HG02981 (cell line): ENCODE measurements around the gene PCNT.
"Not testable (repeated sequence)": the region's sequence is repeated elsewhere in the genome, so short reads cannot be mapped to it uniquely, and the experiment has no call there.

Source experiments
- ATAC-seq: cut with Tn5 transposase; IDR thresholded peaks from one replicate; pipeline ENCODE4 v1.9.1; 2021; ENCODE audit warnings: mild to moderate bottlenecking, moderate library complexity; ENCODE audit not compliant: unreplicated experiment

The PCNT gene

DNA sequence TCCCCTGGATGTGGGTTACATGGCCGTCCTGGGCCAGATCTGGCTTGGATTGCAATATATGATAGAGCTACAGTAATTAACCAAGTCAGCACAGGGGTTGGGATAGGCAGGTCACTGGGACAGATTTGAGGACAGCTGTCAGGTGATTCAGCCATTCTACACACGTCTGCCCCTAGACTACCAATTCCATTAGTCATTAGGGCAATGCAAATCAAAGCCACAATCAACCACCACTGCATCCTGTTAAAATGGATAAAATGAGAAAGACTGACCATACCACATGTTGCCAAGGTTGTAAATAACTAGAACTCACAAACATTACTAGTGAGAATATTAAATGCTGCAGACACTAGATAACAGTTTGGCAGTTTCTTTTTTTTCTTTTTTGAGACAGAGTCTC lies 16.3 kb upstream of the PCNT start:
- no peak for ATAC-seq

DNA sequence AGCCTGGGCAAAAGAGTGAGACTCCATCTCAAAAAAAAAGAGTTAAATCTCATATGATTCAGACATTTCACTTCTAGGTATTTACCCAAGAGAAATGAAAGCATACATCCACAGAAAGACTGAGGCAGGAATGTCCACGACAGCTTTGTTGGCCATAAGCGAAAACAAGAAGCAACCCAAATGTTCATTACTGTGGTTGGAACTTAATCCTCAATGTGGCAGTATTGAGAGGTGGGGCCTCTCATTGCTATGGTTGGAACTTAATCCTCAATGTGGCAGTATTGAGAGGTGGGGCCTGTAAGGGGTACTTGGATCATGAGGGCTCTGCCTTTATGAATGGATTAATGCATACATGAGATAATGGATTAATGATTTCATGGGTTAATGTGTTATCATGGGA lies 15.5 kb upstream of the PCNT start:
- ATAC-seq = no peak

DNA sequence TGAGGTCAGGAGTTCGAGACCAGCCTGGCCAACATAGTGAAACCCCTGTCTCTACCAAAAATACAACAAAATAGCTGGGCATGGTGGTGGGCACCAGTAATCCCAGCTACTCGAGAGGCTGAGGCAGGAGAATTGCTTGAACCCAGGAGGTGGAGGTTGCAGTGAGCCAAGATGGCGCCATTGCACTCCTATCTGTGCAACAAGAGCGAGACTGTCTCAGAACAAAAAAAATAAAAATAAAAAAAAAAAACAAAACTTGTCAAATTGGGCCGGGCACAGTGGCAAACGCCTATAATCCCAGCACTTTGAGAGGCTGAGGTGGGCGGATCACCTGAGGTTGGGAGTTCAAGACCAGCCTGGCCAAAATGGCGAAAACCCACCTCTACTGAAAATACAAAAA lies 13.7 kb upstream of the PCNT start:
- not testable (repeated sequence) for ATAC-seq

DNA sequence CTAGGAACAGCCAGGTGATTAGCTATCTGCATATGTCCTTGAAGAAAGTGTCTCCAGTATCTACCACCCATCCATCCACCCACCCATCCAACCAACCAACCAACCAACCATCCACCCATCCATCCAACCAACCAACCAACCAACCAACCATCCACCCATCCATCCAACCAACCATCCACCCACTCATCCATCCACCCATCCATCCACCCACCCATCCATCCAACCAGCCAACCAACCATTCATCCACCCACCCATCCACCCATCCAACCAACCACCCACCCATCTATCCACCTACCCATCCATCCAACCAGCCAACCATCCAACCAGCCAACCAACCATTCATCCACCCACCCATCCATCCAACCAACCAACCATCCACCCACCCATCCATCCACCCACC lies 12.4 kb upstream of the PCNT start:
- no peak for ATAC-seq

DNA sequence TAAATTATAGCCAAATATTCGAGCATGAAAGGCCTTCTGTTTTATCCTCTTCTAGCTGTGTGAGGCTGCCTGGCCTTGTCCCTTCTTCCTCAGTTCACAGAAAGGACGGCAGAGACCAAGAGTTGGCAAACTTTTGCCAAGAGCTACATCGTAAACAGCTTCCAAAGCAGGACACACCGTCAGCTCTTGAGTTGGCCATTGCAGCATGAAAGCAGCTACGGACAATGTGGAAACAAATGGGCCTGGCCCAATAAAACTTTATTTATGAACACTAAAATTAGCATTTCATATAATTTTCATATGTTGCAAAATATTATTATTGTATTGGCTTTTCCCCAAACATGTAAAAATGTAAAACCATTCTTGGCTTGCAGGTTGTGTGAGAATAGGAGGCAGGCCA lies 11.0 kb upstream of the PCNT start:
- no peak for ATAC-seq

DNA sequence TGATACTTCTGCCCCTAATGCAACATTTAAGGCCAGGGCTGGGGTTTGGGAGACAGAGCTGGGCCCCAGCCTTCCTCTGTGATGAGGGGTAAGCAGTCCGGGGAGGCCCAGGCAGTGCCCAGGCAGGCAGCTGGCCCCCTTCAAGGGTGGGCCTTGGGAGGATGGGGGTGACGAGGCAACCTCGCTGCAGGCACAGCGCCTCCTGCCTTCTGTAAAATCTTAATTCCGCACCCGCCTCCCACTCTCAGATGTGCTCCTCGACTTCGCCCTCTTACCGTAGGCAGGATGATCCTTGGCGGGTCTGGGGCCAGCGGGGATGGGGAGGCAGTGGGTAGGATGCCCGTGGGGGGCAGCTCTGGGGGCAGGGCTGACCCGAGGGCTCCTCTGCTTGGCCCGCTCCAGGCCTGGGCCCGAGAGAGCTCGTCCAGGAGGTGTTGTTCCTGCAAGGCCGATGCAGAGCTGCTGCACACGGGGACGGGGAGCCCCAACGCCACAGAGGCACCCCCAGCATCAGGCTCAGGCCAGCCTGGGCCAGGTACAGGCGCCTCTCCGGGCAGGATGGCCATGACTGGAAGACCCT lies 9.4 kb upstream of the PCNT start:
- no peak for ATAC-seq

DNA sequence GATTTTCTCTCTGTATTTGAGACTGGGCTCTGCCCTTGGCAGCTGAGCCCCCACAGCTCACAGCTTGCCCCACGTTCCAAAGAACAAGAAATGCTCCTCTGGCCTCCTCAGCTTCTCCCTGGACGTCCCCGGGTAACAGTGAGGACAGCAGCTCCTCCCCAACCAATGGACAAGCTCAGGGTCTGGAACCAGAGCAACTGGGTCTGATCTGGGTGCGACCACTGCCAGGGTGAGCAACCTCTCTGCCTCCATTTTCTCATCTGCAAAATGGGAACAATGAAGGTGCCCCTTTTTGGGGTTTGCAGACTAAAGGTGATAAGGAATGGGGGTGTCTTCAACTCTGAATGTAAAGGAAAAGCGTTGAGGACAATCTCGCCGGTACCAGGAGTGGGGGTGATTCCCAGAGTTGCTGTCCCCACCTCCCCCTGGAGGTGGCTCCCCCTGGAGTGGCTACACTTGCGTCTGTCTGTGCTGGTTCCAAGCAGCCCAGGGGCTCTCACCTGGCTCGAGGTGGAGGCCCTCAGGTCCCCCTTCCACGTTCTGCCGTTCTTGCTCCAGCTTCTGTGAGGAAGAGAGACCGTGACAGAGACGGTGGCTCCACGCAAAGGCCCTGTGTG lies 7.1 kb upstream of the PCNT start:
- no peak for ATAC-seq

DNA sequence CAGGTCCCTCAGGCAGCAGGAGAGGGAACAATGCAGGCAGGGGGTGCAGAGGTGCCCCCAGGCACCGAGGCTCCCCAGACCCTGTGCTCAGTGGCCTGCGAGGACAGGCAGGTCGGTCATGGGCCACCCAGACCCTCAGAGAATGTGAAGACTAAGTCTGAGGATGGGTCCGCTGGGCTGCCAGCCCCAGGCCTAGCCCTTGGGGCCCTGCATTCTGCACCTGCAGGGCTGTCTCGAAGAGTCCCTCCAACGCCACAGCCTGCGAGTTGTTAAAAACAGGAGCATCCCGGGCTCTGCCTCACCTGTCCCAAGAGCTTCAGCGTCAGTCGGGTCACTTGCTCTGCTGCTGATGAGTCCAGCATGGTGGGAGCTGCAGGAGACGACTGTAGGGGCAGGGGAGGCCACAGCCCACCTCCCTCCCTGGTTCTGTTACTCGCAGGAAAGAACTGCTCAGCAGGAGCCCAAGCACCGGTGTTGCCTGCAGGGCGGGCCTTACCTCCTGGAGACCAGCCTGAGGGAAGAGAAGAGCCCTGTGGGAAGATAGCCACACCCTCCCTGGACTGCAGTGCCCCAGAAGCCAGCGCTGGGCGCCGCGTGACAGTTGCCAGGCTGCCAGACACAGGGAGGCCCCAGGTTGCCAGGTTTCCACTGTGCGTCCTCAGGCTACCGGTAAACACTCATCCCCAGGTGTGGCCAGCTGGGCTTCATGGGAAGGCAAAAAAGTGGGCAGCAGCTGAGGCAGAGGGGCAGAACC lies 6.1 kb upstream of the PCNT start:
- ATAC-seq = no peak

DNA sequence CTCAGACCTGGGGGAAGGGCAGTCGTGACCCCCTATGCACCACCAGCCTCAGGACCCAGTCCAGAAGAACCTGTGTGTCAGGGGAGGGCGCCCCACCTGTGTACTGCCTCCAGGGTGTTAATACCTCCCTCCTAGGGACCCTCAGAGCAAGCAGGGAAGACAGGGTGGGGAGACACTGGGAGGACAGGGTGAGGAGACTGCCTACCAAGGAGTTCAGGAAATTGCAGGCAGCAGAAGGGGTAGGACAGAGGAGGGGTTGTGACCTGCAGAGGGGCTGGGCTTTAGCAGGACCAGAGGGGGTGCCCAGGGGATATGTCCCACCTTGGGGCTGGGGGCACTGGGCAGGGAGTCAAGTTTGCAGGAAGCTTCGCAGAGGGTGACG lies 5.5 kb upstream of the PCNT start:
- ATAC-seq = no peak

DNA sequence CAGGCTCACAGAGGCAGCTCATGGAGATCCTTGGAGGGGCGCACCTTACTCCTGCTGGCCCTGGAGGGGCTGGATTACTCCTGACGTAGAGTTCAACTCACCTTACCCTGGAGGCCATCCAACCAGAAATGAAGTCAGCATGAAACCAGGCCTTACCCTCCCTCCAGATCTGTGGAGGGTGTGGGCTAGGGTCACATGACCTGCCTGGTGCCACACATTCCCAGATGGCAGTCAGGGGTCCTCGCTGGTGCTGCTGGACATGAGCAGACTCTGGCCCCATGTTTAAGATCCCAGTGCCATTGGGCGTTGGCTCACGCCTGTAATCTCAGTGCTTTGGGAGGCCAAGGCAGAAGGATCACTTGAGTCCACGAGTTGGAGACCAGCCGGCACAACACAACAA lies 4.8 kb upstream of the PCNT start:
- no peak for ATAC-seq

DNA sequence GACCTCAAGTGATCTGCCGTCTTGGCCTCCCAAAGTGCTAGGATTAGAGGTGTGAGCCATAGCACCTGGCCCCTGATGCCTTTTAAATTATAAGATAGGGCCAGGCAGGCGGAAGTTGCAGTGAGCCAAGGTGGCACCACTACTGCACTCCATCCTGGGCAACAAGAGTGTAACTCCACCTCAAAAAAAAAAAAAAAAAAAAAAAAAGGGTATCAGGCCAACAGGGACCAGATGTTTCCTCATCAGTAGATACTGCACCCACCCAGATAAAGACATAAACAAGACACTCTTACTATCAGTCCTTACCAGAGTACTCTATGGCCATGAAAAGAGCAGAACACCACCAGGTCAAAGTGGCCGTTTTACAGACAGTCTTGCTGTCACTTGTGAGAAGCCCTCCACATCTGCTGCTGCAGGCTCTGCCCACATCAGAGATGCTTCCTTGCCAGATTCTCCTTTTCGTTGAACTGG lies 3.6 kb upstream of the PCNT start:
- ATAC-seq = no peak

DNA sequence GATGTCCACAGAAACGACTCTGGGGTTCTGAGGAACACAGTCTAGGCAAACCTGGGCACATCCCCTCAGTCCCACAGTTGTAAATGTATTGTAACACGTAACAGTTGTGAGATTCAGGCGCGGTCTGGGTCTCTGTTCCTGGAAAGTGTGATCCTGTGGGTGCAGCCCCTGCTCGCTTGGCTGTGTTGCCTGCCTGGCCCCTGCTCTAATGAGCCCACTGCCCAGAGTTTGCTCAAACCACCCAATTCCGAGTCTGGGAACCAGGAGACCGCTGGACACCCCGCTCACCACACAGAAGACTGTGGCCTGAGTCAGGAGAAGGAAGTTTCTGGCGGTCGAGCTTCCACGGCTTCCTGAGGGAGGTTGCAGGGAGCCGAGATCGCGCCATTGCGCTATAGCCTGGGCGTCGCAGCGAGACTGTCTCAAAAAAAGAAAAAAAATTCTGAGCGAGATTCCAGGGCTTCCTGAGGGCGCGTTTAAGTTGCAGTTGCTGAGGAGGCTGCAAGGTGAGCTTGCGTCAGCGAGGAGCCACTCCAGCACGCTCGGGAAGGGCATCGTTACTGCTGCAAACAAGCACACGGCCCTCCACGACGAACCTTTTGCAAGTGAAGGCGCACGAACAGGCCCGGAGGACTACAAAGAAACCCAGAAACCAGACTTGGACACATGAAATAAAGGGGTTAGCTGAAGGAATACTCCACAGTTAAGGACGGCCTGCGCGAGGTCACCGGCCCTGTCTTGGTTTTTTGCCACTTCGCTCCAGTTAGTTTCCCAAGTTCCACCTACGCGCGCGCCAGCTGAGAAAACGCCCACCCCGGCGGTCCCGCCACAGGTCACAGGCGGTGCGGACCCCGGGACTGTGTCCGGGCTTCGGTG lies 1.4 kb upstream of the PCNT start:
- no peak for ATAC-seq

DNA sequence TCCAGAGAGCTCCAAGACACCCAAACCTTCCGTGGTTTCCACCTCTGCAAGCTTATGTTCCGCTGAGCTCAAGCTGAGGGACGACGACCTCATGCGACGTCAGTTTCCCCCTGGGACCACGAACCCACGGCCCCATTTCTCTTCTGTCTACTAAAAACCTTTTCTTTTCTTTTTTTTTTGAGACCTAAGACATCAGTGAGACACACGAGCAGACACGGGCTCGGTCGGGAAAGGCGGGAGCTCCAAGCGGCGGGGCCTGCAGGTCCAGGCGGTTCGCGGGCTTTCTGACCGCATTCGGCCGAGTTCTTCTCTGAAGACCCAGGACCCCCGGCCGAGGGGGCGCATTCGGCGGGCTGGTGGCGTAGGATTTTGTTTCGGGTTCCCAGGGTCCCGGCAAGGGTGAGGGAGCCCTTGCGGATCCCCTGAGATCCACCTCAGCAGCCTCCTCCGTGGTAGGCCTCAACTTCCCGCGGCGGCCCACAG lies 688 bp upstream of the PCNT start:
- ATAC-seq = no peak

DNA sequence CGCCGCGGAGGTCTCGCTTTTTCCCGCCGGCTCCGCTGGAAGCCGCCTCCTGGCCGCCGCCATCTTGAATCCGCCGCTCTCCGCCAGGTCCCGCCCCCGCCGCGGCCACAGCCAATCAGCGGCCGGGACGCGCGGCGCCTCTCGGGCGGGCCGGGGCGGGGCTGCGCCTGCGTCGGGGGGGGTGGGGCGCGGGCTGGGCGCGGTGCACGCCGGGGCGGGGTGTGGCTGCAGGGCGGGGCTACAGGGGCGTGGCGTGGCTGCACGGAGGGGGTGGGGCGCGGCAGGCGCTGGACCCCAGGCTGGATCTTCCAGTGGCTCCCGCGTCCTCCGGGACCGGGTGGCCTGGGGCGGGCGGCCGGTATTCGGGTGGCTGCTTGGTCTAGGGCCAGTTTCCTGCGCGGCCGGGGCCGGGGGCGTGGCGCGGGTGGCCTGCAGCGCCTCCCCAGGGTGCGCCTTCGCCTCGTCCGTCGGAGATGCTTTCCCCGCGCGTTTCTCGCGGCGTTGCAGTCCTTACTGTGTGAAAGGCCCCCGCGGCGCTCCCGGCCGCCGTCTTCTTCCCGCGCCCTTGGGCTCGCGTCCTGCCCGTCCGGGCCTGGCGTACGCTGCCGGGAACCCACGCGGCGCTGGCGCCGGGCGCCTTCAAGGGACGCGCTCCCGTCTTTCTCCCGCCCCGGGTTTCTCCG lies 575 bp downstream of the PCNT start:
- peak; percentile 47 for ATAC-seq

DNA sequence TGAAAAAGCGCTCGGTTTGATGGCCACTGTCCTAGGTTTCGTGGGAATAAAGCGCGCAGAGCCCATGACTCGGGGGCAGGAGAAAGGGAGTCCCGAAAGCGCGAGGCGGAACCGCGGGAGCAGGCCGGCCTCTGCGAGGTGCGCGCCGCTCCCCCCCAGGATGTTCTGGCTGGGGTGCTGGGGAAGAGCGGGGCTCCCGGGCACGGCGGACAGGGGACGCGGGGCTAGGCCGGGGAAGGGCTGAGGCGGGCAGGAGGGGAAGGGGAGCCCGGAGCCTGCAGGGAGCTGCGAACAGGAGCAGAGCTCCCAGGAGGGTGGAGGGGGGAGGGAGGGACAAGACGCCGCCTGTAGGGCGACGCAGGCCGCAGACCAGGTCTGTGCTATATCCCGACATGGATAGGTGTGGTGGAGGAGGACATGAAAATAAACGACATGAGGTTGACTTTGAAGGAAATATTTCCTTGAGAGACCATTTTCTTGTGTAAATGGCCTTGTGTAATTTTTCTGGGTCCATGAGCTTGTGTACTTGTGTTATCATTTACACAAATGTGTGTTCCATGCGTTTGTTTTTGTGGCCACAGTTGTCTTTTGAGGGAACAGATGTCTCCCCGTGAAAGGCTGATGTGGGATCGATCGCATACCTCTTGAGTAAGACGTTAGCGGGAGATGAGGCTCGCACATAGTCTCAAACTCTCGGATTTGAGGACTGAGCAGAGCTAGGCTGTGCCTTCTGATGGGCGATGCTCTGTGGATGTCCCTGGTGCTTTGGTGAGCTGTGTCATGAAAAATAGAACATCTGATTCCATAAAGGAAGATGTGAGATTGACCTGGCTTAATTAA lies 1.3 kb downstream of the PCNT start:
- no peak for ATAC-seq

DNA sequence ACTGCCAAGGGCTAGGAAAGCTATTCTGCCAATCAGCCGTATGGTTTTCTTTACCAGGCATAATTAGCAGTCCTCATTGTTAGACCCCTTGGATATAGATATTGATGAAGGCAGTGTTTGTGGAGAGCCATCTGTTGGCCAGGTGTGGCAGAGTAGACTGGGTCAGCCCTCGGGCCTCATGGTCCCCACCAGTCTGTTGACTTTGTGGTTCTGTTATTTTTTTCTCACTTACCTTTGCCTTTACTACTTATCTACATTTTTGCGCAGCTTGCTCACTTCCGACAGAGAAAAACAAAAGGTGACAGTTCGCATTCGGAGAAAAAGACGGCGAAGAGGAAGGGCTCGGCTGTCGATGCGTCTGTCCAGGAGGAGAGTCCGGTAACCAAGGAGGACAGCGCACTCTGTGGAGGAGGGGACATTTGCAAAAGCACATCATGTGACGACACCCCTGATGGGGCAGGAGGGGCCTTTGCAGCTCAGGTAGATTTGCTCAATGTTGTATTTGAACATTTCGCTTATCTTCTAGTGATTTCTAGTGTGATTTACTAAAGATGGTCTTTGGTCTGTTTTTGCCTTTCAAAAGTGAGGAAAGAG lies 2.3 kb downstream of the PCNT start:
- ATAC-seq = no peak

DNA sequence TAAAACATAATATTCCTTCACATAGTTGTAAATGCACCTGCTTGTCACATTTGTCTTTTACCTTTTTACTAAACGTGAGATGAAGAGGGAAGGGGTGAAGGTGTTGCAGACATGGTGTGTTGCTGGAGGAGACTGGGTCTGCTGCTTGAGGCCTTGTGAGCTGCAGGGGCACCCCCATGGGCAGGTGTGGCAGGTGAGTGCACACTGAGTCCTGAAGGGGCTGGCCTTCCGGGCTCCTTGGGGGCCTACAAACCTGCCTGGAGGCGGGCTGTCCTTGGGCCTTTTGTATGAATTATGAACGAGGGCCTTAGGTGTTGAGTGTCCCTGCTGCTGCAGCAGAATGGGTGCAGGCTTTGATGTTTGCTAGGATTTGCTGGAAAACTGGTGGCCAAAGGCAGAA lies 3.8 kb downstream of the PCNT start:
- ATAC-seq = no peak

DNA sequence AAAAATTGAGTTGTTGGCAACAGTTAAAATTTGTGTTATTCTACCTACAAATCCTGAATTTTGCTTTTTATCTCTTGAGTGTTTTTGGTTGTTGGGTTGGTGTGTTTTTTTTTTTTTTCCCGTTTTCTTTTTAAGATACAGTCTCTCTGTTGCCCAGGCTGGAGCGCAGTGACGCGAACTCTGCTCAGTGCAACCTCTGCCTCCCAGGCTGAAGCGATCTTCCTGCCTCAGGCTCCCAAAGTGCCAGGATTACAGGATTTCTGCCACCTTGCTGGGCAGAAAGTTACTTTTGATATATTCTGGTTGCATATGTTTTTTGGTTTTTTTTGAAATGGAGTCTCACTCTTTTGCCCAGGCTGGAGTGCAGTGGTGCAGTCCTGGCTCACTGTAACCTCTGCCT lies 4.2 kb downstream of the PCNT start:
- ATAC-seq = no peak

DNA sequence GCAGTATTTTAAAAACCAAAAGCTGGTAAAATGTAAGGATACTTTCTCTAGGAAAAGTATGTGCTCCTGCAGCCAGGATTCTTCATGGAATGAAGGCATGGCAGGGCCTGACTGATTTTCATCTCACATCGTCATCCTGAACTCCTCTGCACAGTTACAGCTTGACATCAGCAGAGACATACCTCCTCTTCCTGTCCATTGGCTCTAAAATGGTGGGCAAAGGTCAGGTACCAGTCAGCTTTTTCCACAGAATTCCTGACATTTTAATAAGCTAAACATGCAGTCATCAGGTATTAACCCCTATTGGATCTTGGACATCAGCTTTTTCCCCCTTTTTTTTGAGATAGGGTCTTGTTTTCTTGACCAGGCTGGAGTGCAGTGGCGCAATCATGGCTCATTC lies 5.8 kb downstream of the PCNT start:
- ATAC-seq = no peak
